Subcutaneous abdominal adipose tissue (tissue), 5 donors: ENCODE results near the gene MAGI1.
A peak's percentile ranks its signal among the peaks of the same experiment; 100 is the strongest.

Experiments used
- H3K27ac ChIP-seq: one replicate; pipeline ENCODE4 v1.7.0; 2013; ENCODE audit warnings: low read depth, mild to moderate bottlenecking, inconsistent platforms, low read length, moderate library complexity
- H3K27me3 ChIP-seq, 5 donors: one replicate each; pipeline ENCODE4 v1.7.0; 2013; ENCODE audit warnings: low read length in 5 of 5, inconsistent platforms in 1 of 5; ENCODE audit not compliant: control insufficient read depth in 5 of 5, insufficient read depth in 4 of 5
- H3K36me3 ChIP-seq, 5 donors: one replicate each; pipeline ENCODE4 v1.7.0; 2013; ENCODE audit warnings: low read length in 5 of 5; ENCODE audit not compliant: control insufficient read depth in 5 of 5, insufficient read depth in 5 of 5
- H3K4me1 ChIP-seq, 5 donors: one replicate each; pipeline ENCODE4 v1.7.0; 2013; ENCODE audit warnings: low read length in 5 of 5, mild to moderate bottlenecking in 3 of 5, moderate library complexity in 1 of 5; ENCODE audit not compliant: control insufficient read depth in 5 of 5, insufficient read depth in 5 of 5
- H3K4me3 ChIP-seq, 5 donors: one replicate each; pipeline ENCODE4 v1.7.0; 2013; ENCODE audit warnings: low read length in 5 of 5, low read depth in 1 of 5
- H3K9ac ChIP-seq, 5 donors: one replicate each; pipeline ENCODE4 v1.7.0; 2013; ENCODE audit warnings: low read length in 5 of 5, mild to moderate bottlenecking in 4 of 5, moderate library complexity in 3 of 5
- H3K9me3 ChIP-seq, 5 donors: one replicate each; pipeline ENCODE4 v1.7.0; 2013; ENCODE audit warnings: low read length in 5 of 5; ENCODE audit not compliant: control insufficient read depth in 5 of 5
- donor health status: healthy.
- donor health status: healthy.
- donor health status: healthy.
- donor health status: healthy.
- donor health status: healthy.

MAGI1 gene

DNA sequence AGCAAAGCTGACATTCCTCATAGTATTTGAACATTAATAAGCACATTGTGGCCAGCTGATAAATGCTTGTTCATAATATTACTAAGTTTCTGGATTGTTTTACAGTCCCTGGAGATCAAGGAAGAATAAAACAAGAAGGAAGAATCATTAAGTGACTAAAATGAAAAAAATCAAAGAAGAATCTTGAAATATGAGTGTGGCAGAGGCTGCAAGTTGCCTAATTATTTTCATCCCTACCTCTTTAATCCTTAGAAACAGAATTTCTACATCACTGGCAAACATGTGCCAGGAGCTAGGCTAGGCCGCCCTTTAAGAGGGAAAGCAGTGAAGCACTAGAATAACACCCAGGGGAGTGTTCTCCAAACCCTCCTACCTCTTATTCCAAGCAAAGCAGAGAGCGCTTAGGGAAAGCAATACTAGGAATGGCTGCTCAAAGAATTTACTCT, 98.9 kb downstream of the MAGI1 start:
- peak overlapping the region; percentile 86 for H3K27ac ChIP-seq
- H3K4me1 ChIP-seq = peaks cover 7 to 55% (median 31%) of the 10 kb centered on the region in 5 donors
- no peaks in the 10 kb centered on the region for H3K27me3 ChIP-seq
- H3K9me3 ChIP-seq = no peaks in the 10 kb centered on the region
- no peaks in the 10 kb centered on the region for H3K36me3 ChIP-seq
- peak overlapping the region in 2 of 5 donors; percentile 36 to 48 for H3K9ac ChIP-seq
- H3K4me3 ChIP-seq = no peak overlapping the region

DNA sequence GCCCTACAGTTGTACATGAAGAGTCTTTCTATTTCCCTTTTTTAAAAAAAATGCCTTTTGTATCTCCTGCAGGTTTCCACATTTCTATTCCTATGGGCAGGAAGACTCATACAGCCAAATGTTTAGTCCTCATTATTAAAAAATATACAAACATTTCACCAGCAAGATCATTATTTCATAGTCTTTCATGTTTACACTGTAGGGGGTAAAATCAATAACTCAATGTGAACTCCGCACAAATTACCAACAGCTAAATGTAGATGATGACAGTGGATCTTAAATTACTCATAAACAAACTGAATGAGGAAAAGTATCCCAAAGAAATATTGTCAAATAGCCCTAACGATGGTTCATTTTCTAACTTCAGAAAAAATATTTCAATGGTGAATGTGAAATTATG, 99.5 kb downstream of the MAGI1 start:
- Histone ChIP-seq H3K4me3 (no peak overlapping the region), H3K27me3 (no peaks in the 10 kb centered on the region), H3K9ac (peak overlapping the region in 1 of 5 donors; percentile 48), H3K4me1 (peaks cover 7 to 55% (median 31%) of the 10 kb centered on the region in 5 donors), H3K9me3 (no peaks in the 10 kb centered on the region), H3K36me3 (no peaks in the 10 kb centered on the region), H3K27ac (peak overlapping the region; percentile 86)

DNA sequence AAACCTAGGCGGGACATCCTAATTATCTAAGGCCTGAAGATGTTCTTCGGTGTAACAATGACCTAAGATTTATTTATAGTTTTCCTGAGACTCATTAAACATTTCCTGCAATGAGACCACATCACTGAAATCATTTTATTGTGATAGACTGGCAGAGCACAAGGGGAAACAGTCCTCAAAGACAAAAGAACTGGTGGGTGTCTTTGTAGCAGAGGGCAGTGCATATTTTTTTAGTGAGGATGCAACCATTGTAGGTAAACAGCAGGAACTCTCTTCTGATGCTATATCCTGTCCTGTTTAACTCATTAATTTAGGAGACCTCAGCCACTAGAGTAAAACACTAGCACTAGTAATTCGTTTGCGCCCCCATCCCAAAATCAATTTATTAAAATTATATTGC, 100.0 kb downstream of the MAGI1 start:
- no peaks in the 10 kb centered on the region for H3K27me3 ChIP-seq

DNA sequence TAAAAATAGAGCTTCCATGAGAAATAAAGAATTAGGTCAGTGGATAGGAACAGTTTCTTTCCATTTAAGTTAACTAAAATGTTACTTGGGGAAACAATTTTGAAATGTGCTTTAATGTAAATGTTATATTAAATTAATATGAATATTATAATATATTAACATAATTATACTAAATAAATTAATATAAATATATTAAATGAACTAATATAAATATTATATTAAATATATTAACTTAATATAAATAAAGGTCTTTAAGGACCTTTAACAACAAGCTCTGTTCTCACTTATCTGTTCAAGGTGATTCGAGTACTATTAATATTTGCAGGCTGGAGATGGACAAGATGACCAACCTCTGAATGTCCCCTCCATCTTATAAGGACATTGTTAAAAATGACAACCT, 100.6 kb downstream of the MAGI1 start:
- no peaks in the 10 kb centered on the region for H3K27me3 ChIP-seq
- peaks cover 0 to 4% (median 3%) of the 10 kb centered on the region in 5 donors for H3K9me3 ChIP-seq
- H3K4me3 ChIP-seq = no peak overlapping the region
- peaks cover 7 to 51% (median 31%) of the 10 kb centered on the region in 5 donors for H3K4me1 ChIP-seq
- peak overlapping the region; percentile 86 for H3K27ac ChIP-seq
- H3K36me3 ChIP-seq = no peaks in the 10 kb centered on the region
- H3K9ac ChIP-seq = no peak overlapping the region

More for the DNA sequence above, 100.0 kb downstream of the MAGI1 start:
- H3K4me1 ChIP-seq = peaks cover 7 to 53% (median 31%) of the 10 kb centered on the region in 5 donors
- no peak overlapping the region for H3K4me3 ChIP-seq
- H3K9me3 ChIP-seq = no peaks in the 10 kb centered on the region
- peak overlapping the region; percentile 86 for H3K27ac ChIP-seq
- H3K36me3 ChIP-seq = no peaks in the 10 kb centered on the region
- H3K9ac ChIP-seq = no peak overlapping the region

DNA sequence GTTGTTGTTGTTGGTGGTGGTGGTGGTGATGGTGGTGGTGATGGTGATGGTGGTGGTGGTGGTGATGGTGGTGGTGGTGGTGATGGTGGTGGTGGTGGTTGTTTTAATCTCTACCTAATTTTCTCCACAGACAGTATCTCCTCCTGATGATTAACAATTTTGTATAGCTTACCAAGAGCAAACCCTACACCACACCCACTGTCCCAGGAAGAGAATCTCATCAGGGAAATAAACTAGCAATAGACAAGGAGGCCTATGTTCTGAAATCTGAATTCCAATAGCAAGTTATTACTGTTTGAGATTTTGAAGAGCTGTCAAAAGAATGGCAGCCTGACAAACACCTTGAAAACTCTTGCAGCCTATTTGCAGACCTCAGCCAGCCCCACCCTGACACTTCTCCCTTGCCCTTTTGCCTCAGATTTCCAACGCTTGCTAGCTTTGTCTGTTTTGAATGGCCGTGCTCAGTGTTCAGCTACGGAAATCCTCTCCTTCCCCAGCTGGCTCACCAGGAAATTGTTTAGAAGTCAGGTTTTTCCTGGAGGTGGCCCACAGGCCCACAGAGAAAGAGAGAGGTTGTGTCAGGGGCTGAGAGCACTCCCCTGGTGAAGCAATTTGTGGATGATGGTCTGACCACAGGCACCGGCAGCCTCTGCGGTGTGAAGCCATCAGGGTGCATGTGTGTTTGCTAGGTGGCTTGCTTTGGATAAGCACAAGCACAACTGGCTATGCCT, 101.6 kb downstream of the MAGI1 start:
- H3K9ac ChIP-seq = no peak overlapping the region
- no peaks in the 10 kb centered on the region for H3K36me3 ChIP-seq
- no peak overlapping the region for H3K4me3 ChIP-seq
- H3K4me1 ChIP-seq = peaks cover 7 to 47% (median 26%) of the 10 kb centered on the region in 5 donors
- H3K9me3 ChIP-seq = peaks cover 0 to 7% (median 5%) of the 10 kb centered on the region in 5 donors
- H3K27ac ChIP-seq = peak overlapping the region; percentile 66
- H3K27me3 ChIP-seq = no peaks in the 10 kb centered on the region

DNA sequence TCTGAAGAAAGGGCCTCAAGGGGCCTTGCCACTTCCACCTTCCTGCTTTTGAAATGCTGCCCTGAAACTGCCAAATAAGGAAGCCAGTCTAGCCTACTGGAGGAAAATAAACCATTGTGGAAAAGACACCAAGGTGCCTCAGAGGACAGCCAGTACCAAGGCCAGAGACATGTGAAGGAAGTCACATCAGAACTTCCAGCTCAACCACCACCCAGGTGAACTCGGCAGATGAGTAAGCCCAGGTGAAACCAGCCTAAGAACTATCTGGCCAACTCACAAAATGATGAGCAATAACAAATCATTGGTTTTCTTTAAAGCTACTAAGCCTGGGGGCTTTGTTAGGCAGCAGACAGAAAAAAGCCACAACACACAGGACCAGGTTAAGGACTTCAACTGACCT, 103.0 kb downstream of the MAGI1 start:
- H3K4me1 ChIP-seq = peaks cover 7 to 39% (median 17%) of the 10 kb centered on the region in 5 donors
- H3K27ac ChIP-seq = peak overlapping the region; percentile 64
- H3K36me3 ChIP-seq = no peaks in the 10 kb centered on the region
- no peak overlapping the region for H3K9ac ChIP-seq
- H3K4me3 ChIP-seq = no peak overlapping the region
- peaks cover 0 to 7% (median 5%) of the 10 kb centered on the region in 5 donors for H3K9me3 ChIP-seq
- H3K27me3 ChIP-seq = no peaks in the 10 kb centered on the region

DNA sequence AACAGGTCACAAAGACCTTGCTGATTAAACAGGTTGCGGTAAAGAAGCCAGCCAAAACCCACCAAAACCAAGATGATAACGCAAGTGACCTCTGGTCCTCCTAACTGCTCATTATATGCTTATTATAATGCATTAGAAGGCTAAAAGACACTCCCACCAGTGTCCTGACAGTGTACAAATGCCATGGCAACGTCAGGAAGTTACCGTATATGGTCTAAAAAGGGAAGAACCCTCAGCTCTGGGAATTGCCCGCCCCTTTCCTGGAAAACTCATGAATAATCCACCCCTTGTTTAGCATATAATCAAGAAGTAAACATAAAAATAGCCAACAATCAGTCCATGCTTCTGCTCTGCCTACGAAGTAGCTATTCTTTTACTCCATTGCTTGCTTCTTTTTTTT, 108.1 kb downstream of the MAGI1 start:
- Histone ChIP-seq H3K4me1 (peaks cover 0 to 17% (median 4%) of the 10 kb centered on the region in 5 donors), H3K9ac (no peak overlapping the region), H3K36me3 (no peaks in the 10 kb centered on the region), H3K27ac (no peak overlapping the region), H3K27me3 (no peaks in the 10 kb centered on the region), H3K4me3 (no peak overlapping the region), H3K9me3 (peaks cover 0 to 7% (median 5%) of the 10 kb centered on the region in 5 donors)

DNA sequence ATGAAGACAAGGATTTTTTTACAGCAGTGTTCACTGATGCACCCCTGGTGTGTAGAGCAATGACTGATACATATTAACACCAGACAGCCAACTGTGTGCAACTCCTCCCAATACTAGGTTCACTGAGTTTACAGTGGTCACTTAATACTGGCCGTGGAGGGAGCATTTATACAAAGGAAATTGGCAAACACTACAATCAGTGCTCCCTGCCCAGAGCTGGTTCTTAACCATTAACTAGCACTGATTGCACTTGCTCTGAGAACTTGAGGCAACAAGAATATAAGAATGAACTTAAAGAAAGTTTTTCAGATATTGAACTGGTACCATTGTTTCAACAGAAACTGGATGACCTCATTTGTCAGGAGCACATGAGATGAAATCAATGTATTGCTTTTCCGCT, 110.6 kb downstream of the MAGI1 start:
- Histone ChIP-seq H3K9ac (no peak overlapping the region), H3K4me3 (no peak overlapping the region), H3K27ac (no peak overlapping the region), H3K27me3 (no peaks in the 10 kb centered on the region), H3K36me3 (no peaks in the 10 kb centered on the region), H3K4me1 (peaks cover 0 to 25% (median 4%) of the 10 kb centered on the region in 5 donors), H3K9me3 (peaks cover 0 to 4% (median 2%) of the 10 kb centered on the region in 5 donors)

DNA sequence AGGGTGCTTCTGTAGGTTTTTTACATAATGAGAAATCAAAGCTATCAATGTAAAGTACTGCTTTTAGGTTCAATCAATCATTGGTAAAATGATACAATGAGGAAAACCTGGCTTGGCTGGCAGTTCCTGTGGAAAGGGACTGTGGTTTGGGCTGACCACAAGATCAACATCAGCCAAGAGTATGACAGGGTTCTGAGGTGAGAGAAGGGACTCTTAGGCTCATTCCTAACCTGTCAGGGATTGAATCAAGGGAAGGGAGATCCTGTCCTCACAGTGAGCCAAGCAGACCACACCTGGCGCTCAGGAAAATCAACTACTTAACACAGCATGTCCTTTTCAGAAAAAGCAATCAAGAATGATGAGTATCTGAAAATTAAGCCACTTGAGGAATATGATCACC, 111.1 kb downstream of the MAGI1 start:
- H3K27me3 ChIP-seq = no peaks in the 10 kb centered on the region
- no peak overlapping the region for H3K27ac ChIP-seq
- no peak overlapping the region for H3K9ac ChIP-seq
- H3K9me3 ChIP-seq = no peaks in the 10 kb centered on the region
- H3K36me3 ChIP-seq = no peaks in the 10 kb centered on the region
- H3K4me1 ChIP-seq = peaks cover 0 to 25% (median 4%) of the 10 kb centered on the region in 5 donors
- no peak overlapping the region for H3K4me3 ChIP-seq

DNA sequence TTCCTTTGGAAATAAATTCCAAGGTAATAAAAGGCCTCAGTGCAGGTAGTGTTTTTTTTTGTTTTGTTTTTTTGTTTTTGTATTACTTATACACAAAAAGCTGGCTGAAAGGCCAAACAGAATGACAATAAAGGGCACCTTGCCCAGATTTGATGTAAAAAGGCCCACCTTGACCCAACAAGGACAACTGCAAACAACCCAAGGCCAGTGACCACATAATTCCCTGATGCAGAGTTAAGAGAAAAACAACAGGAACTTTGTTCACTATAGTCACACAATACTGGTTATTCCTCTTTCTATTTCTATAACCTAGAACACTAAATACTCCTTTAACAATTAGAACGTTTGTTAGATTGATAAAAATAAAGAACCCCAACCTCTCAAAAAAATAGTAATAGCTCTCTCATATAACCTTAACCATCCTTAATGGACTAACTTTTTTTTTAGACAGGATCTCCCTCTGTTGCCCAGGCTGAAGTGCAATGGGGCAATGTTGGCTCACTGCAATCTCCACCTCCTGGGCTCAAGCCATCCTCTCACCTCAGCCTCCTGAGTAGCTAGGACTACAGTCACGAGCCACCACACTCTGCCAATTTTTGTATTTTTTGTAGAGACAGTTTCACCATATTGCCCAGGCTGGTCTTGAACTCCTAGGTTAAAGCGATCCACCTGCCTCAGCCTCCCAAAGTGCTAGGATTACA, 113.3 kb downstream of the MAGI1 start:
- H3K4me1 ChIP-seq = peaks cover 0 to 25% (median 4%) of the 10 kb centered on the region in 5 donors
- no peaks in the 10 kb centered on the region for H3K27me3 ChIP-seq
- peak overlapping the region; percentile 67 for H3K27ac ChIP-seq
- H3K9me3 ChIP-seq = no peaks in the 10 kb centered on the region
- no peaks in the 10 kb centered on the region for H3K36me3 ChIP-seq
- no peak overlapping the region for H3K4me3 ChIP-seq
- no peak overlapping the region for H3K9ac ChIP-seq
